ENCODE data around the gene GNAZ. TPM values are rescaled to one million over a fixed set of nuclear protein-coding genes. Genes with fewer than 3 reads are reported as not detected.

The GNAZ gene
- total RNA-seq, 1 experiment from 2014 or later: 0.82 TPM

DNA sequence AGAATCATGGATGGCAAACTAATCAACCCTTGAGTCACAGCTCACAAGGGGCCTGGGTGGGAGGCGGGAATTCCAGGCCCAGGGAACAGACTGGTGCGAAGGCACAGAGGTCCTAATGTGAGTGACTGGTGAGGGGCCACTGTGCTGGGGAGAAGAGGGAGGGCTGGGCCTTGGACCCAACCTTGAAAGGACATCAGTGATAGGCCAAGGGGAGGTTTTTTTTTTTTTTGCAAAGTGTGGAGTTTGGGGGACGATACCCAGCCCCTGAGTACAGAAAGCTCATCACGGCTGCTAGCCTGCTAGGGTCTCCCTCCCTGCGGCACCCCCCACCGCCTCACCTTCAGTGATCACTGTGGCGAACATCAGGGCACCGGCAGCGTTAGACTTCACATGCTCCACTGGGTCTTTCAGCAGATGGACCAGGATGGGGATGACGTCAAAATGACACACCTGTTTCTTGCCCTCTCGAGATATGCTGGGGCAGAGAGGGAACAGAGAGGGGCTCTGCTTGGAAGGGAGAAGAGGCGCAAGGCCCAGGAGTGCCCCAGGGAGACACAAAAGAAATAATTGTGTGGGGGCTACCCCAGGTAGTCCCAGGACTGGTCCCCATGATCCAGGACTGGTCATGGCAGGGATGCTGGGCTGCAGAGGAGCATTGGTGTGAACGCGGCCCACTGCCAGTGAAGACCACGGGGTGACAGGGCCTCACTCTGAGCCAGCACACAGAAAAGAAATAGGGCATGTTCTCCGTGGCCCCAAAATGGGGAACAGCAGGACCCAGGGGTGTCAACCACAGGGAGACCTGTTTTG, 8.6 kb upstream of the GNAZ start:
- peaks cover 8% of the 10 kb centered on the region for H3K9me3 Mint-ChIP-seq (ENCODE audit: unreplicated experiment)
- H3K27me3 Mint-ChIP-seq (ENCODE audit: insufficient read depth, unreplicated experiment): peaks cover 11% of the 10 kb centered on the region
- no peak for DNase-seq (ENCODE audit: unreplicated experiment)
- H3K4me3 Mint-ChIP-seq (ENCODE audit: unreplicated experiment): no peak overlapping the region
- intact Hi-C loops (cut with micrococcal nuclease): no loop called here
- POLR2A ChIA-PET: no interaction called here
- no peak for TF ChIP-seq CTCF (IDR thresholded peaks at IDR 0.05; ENCODE audit: unreplicated experiment)
- no peak overlapping the region for H3K27ac Mint-ChIP-seq (ENCODE audit: low read depth, unreplicated experiment)
- H3K4me1 Mint-ChIP-seq (ENCODE audit: insufficient read depth, unreplicated experiment): no peaks in the 10 kb centered on the region
- H3K36me3 Mint-ChIP-seq (ENCODE audit: insufficient read depth, unreplicated experiment): no peaks in the 10 kb centered on the region
- no TSS peak for BruUV-seq (replicated peaks)
- CTCF ChIA-PET: interaction anchor here (0.5 to 1.0 kb wide), 3 partner anchors 13 to 479 kb away, joined by 3 to 4 read pairs (median 3); no protein-coding TSS in a partner anchor

DNA sequence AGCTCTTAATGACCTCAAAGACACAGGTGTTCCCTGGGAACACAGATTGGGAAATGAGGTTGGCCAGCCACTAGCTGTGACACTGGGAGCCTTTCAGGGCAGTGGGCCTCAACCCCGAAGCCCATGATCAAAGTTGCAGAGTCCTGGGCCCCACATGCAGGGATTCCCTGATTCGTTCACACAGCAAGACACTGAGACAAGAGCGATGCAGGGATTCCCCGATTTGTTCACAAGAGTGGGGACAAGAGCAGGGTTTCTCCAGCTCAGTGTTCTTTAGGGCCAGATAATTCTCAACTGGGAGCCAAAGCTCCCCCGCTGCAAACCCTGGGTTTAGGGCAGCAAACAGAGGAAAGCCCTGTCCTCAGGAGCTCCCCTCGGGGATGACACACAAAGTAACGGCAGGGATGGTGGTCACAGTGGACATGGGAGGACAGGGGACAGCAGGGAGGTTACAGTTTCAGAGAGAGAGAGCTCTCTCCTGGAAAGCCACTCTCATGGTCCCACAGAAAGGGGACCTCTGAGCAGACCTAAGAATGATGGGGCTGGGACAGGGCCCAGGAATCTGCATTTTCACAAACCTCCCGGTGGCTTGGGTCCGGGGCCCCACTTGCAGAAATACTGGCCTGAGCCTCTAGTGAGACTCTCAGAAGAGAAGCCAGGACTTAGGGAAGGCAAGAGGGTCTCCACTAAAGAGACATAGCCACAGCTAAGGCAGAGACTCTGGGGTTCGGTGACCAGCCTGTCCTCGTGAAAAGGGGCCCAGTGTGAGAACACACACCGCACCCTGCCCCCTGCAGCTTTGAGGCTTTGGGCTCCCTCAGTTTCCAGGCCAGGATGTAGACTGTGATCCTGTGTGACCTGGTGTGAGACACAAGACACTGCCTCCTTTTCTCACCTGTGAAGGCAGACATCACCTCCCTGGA, 7.4 kb upstream of the GNAZ start:
- no TSS peak for BruUV-seq (replicated peaks)
- no peak for DNase-seq (ENCODE audit: unreplicated experiment)
- Mint-ChIP-seq H3K27ac (ENCODE audit: low read depth, unreplicated experiment) (no peak overlapping the region), H3K9me3 (ENCODE audit: unreplicated experiment) (no peaks in the 10 kb centered on the region), H3K4me1 (ENCODE audit: insufficient read depth, unreplicated experiment) (no peaks in the 10 kb centered on the region), H3K4me3 (ENCODE audit: unreplicated experiment) (no peak overlapping the region), H3K27me3 (ENCODE audit: insufficient read depth, unreplicated experiment) (no peaks in the 10 kb centered on the region), H3K36me3 (ENCODE audit: insufficient read depth, unreplicated experiment) (no peaks in the 10 kb centered on the region)
- POLR2A ChIA-PET: no interaction called here
- intact Hi-C loops (cut with micrococcal nuclease): no loop called here
- CTCF ChIA-PET: interaction anchor here (1.0 kb wide), 1 partner anchor 12 kb away, joined by 3 read pairs; no protein-coding TSS in a partner anchor
- no peak for TF ChIP-seq CTCF (IDR thresholded peaks at IDR 0.05; ENCODE audit: unreplicated experiment)

DNA sequence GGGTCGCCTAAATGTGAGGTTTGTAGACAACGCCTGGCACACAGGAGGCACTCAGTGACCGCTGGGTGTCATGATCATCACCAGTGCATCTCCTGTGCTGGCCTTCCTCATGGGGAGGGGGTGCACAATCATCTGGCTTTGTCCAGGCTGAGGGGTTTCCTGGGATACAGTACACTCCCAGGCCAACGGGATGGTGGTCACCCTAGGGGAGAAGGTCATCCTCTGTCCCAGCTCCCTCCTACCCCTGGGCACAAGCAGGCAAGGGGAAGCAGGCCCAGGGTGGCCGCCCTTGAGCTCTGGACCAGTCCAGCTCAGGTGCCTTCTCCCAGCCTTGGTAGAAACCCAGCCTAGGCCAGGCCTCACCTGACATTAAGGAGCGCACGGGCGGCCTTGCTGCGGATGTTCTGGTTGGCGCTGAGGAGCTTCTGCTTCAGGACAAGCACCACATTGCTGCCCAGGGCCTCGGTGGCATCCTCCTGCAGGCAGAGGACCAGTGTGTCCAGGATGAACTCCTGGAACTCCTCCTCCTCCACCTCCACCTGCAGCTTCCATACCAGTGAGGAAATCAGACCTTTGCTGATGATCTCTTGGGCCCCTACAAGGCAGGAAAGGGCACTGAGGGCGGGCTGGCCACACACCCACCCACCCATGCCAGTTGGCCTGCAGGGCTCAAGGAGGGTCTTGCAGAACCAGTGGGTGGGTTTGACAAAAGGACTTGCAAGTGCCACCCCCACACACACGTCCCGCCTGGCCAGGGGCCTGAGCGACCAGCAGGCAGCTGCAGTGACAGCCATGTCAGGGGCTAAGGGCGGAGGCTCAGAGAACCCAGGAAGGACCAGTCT, 6.6 kb upstream of the GNAZ start:
- intact Hi-C loops (cut with micrococcal nuclease): no loop called here
- BruUV-seq (replicated peaks): no TSS peak
- Mint-ChIP-seq H3K27ac (ENCODE audit: low read depth, unreplicated experiment) (no peak overlapping the region), H3K4me1 (ENCODE audit: insufficient read depth, unreplicated experiment) (no peaks in the 10 kb centered on the region), H3K27me3 (ENCODE audit: insufficient read depth, unreplicated experiment) (no peaks in the 10 kb centered on the region), H3K4me3 (ENCODE audit: unreplicated experiment) (no peak overlapping the region), H3K36me3 (ENCODE audit: insufficient read depth, unreplicated experiment) (no peaks in the 10 kb centered on the region), H3K9me3 (ENCODE audit: unreplicated experiment) (no peaks in the 10 kb centered on the region)
- TF ChIP-seq CTCF (IDR thresholded peaks at IDR 0.05; ENCODE audit: unreplicated experiment): no peak
- POLR2A ChIA-PET: no interaction called here
- no peak for DNase-seq (ENCODE audit: unreplicated experiment)
- CTCF ChIA-PET: no interaction called here
